Heart right ventricle (tissue), 16 donors: ENCODE measurements around the gene BRCA2. TPM values are rescaled to one million over a fixed set of nuclear protein-coding genes. Genes with fewer than 3 reads are reported as not detected.

ENCODE experiments used
- ATAC-seq, 8 donors: fragments of 200-7000 bp; cut with Tn5 transposase; one replicate each; pipeline ENCODE4 v1.9.1; 2020; ENCODE audit warnings: mild to moderate bottlenecking in 8 of 8, moderate library complexity in 8 of 8, moderate number of reproducible peaks in 1 of 8
- DNase-seq, 2 donors: peaks; one replicate each; pipeline ENCODE4 v3.0.0-alpha.2; 2020
- H3K27ac ChIP-seq, 10 donors: fragments of 200-600 bp; sonication (generic) in 2 of 10; one replicate each; pipeline versions ENCODE4 v1.5.0 to v1.8.0; 2020 to 2022; ENCODE audit warnings: mild to moderate bottlenecking in 3 of 10
- H3K27me3 ChIP-seq, 7 donors: fragments of 200-600 bp; one replicate each; pipeline ENCODE4 v1.8.0; 2021 to 2022; ENCODE audit warnings: mild to moderate bottlenecking in 2 of 7
- H3K36me3 ChIP-seq, 9 donors: fragments of 200-600 bp; sonication (generic) in 1 of 9; one replicate each; pipeline versions ENCODE4 v1.5.0 to v1.8.0; 2020 to 2022; ENCODE audit warnings: mild to moderate bottlenecking in 2 of 9
- H3K4me1 ChIP-seq, 9 donors: fragments of 200-600 bp; sonication (generic) in 1 of 9; one replicate each; pipeline versions ENCODE4 v1.5.0 to v1.8.0; 2020 to 2022; ENCODE audit warnings: mild to moderate bottlenecking in 4 of 9
- H3K4me3 ChIP-seq, 10 donors: fragments of 200-600 bp; sonication (generic) in 2 of 10; one replicate each; pipeline versions ENCODE4 v1.5.0 to v1.8.0; 2020 to 2022; ENCODE audit warnings: mild to moderate bottlenecking in 7 of 10, moderate library complexity in 2 of 10
- H3K9me3 ChIP-seq, 11 donors: fragments of 200-600 bp in 10 of 11; sonication (generic) in 2 of 11; one replicate each; pipeline versions ENCODE4 v1.5.0 to v1.8.0; 2013 to 2022; ENCODE audit warnings: mild to moderate bottlenecking in 2 of 11, control low read depth in 1 of 11, moderate library complexity in 1 of 11
- WGBS, 2 donors: extraction: QIAGEN DNeasy Blood & Tissue Kit; methylation state at CpG; one replicate each; pipeline ENCODE4 v1.1.7; 2013; ENCODE audit warnings: inconsistent platforms in 1 of 2; 5-methylcytosine and 5-hydroxymethylcytosine counted together
- intact Hi-C, 10 donors: fragments of 100-400 bp; cut with DNase I; formaldehyde crosslinking; loops; one replicate each; pipeline versions ENCODE4 v1.11.1 to v1.14.2; 2022
- polyA plus RNA-seq, 2 donors: library from polyadenylated mRNA; stranded (reverse); fragments of 200-250 nt; gene quantifications; one replicate each; pipeline ENCODE4 v1.2.3, GENCODE V29; 2013
- total RNA-seq, 10 donors: library from RNA; stranded (reverse); fragmentation: NEBNext Ultra II Directional in 3 of 10; extraction: Animal tissue kit (Norgen Biotek cat#: 25700) in 3 of 10; gene quantifications; one replicate each; pipeline versions ENCODE4 v1.2.1 to v1.2.4, GENCODE V29; 2021 to 2023
- TF ChIP-seq, protein P1 (sequence below), 9 donors: fragments of 200-600 bp; sonication (generic) in 2 of 9; IDR thresholded peaks; one replicate each; pipeline versions ENCODE4 v1.5.0 to v1.8.0; 2021 to 2022; ENCODE audit warnings: antibody characterized with exemption in 9 of 9, mild to moderate bottlenecking in 5 of 9, moderate library complexity in 1 of 9
- donor health status: Arrhythmogenic right ventricular cardiomyopathy.
- donor health status: ischemic (EF 13 %, LVEDD 7.1; RV severe dilation, severe dysfunction).
- donor health status: healthy with polysubstance abuse.
- donor health status: DM: no; HTN: yes; CAD: no.
- donor health status: DM: no; HTN: no; CAD: no.
- donor health status: ischemic (EF 25% LVEDD 6.9; RV normal size, moderate dysfunction).
- donor health status: ischemic (EF 25% LVEDD 5.7; RV mildly dilated, moderate dysfunction).
- donor health status: healthy.
- donor health status: DM: yes; HTN: yes; CAD: no.
- donor health status: Ischemic cardiomyopathy.
- donor health status: ischemic (EF 35%, LVEDD 5.7; RV mildly dilated, moderate dysfunction).
- donor health status: nonischemic (EF 11% LVEDD 7.7; RV severe dilation, severe dysfunction).
- donor health status: DM: yes; HTN: yes; CAD: no.
- donor health status: PGD.
- donor health status: ischemic (EF 29% LVEDD 5.4; RV normal size, mild dysfunction).
- donor health status: nonischemic (EF 23%, LVEDD 6.1; RV moderate dilation, normal function).

The BRCA2 gene
- total and polyA plus RNA-seq, 12 donors: 0.04 to 2.3 (median 0.31) TPM

DNA sequence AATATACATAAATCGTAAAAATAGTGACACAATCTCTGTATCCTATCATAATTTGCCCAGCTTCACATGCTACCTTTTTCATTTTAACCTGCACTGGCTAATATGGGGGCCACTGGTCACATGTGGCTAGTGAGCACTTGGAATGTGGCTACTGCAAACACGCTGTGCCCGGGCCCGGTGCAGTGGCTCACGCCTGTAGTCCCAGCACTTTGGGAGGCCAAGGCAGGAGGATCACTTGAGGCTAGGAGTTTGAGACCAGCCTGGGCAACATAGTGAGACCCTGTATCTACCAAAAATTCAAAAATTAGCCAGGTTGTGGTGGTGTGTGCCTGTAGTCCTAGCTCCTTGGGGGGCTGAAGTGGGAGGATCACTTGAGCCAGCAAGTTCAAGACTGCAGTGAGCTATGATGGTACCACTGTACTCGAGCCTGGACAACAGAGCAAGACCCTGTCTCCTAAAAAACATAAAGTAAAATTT is 114.2 kb downstream of the BRCA2 start:
- no peaks in the 10 kb centered on the region for H3K27me3 ChIP-seq
- DNase-seq: no peak
- peaks cover 0 to 38% (median 0%) of the 10 kb centered on the region in 9 donors for H3K36me3 ChIP-seq
- TF ChIP-seq, protein P1, sequence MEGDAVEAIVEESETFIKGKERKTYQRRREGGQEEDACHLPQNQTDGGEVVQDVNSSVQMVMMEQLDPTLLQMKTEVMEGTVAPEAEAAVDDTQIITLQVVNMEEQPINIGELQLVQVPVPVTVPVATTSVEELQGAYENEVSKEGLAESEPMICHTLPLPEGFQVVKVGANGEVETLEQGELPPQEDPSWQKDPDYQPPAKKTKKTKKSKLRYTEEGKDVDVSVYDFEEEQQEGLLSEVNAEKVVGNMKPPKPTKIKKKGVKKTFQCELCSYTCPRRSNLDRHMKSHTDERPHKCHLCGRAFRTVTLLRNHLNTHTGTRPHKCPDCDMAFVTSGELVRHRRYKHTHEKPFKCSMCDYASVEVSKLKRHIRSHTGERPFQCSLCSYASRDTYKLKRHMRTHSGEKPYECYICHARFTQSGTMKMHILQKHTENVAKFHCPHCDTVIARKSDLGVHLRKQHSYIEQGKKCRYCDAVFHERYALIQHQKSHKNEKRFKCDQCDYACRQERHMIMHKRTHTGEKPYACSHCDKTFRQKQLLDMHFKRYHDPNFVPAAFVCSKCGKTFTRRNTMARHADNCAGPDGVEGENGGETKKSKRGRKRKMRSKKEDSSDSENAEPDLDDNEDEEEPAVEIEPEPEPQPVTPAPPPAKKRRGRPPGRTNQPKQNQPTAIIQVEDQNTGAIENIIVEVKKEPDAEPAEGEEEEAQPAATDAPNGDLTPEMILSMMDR (IDR thresholded peaks at IDR 0.05): no peak
- H3K4me3 ChIP-seq: no peak overlapping the region
- H3K27ac ChIP-seq: peak overlapping the region in 8 of 10 donors; percentile 83 to 97 (median 88)
- intact Hi-C loops: loop anchor here in 4 of 10 donors (2.0 to 10.0 kb wide), 3 partner anchors 105 to 109 kb away; partner anchors contain the start of gene N4BP2L2 (in 4 of the 4)
- ATAC-seq: no peak
- WGBS, 2 donors: 96% methylated on average over 6 of the region's 6 CpGs
- H3K9me3 ChIP-seq: no peaks in the 10 kb centered on the region
- H3K4me1 ChIP-seq: peaks cover 0 to 48% (median 26%) of the 10 kb centered on the region in 9 donors

DNA sequence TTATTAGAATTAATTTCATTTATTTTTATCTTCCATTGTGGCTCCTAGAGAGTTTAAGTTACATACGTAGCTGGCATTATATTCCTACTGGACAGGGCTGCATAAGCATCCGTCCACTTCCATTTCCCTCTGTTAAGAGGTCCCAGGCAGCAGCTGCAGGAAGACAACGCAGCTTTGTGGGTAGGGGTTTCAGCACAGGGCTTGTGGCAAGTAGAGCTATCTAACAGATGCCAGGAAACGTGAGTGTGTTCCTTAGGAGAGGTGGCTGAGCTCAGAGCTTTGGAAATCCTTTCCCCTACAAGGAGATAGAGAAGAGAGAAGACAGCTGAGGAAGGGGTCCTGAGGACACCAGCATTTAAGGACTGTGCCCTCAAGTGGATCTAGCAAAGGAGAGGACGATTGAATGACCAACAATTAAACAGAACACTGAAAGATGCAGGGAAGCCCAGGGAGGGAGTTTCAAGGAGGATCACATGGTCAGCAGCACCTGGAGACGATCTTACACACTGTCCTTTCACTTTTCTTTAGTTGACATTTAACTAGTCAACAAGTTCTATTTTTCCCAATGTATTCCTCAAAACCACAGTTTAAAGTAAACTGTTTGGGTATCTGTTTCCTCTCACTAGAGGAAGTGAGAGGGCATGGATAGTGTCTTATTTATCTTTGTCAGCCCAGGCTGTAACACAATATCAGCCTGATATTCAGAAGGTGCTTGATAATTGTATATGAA is 114.9 kb downstream of the BRCA2 start:
- H3K4me1 ChIP-seq: peaks cover 0 to 44% (median 25%) of the 10 kb centered on the region in 9 donors
- no peaks in the 10 kb centered on the region for H3K9me3 ChIP-seq
- H3K4me3 ChIP-seq: no peak overlapping the region
- TF ChIP-seq, protein P1 (IDR thresholded peaks at IDR 0.05): no peak
- intact Hi-C loops: no loop called here
- H3K36me3 ChIP-seq: peaks cover 0 to 45% (median 0%) of the 10 kb centered on the region in 9 donors
- H3K27me3 ChIP-seq: no peaks in the 10 kb centered on the region
- DNase-seq (no peak), ATAC-seq (no peak)
- peak overlapping the region in 1 of 10 donors; percentile 97 for H3K27ac ChIP-seq
- WGBS, 2 donors: 62 to 67% methylated on average over 6 of the region's 6 CpGs

DNA sequence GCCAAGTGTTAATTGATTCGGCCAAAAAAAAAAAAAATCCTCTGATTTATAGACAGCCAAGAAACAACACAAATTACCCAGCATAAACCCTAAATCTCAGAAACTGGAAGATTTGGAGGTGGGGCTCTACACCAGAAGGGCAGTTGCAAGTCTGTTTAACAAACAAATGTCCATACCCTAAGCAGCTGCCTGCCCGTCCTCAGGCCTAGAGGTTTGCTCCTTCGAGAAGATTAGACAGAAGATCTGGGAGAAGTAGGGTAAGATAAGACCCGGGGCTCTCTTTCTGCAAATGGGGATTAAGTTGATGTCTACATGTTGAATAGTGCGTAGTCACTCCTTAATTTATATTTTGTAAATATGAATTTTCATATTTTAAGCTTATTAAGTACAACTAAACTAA is 116.1 kb downstream of the BRCA2 start:
- Histone ChIP-seq H3K27ac (no peak overlapping the region), H3K4me1 (peaks cover 0 to 32% (median 16%) of the 10 kb centered on the region in 9 donors), H3K9me3 (no peaks in the 10 kb centered on the region), H3K36me3 (peaks cover 0 to 56% (median 4%) of the 10 kb centered on the region in 9 donors), H3K4me3 (no peak overlapping the region), H3K27me3 (no peaks in the 10 kb centered on the region)
- TF ChIP-seq, protein P1 (IDR thresholded peaks at IDR 0.05): no peak
- no peak for DNase-seq
- WGBS, 2 donors: 83 to 92% methylated on average over 5 of the region's 5 CpGs
- ATAC-seq: no peak
- intact Hi-C loops: no loop called here

DNA sequence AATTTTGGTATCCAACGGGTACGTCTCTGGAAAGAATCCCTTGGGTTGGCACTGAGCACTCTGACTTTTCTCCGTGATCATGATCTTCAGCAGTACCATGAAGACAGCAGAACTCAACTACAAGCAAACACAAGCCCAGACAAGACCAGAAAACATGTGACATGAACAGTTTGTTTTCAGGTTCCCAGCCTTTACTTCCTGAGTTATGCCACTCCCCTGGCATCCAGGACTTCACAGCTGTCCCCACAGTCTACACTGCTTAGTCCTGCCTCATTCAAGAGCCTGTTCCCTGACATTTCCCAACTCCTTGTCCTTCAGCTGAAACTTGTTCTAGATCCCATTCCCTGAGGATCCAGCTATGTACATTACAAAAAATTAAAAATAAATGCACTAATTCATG is 117.5 kb downstream of the BRCA2 start:
- Histone ChIP-seq H3K36me3 (peaks cover 0 to 71% (median 4%) of the 10 kb centered on the region in 9 donors), H3K27ac (no peak overlapping the region), H3K27me3 (no peaks in the 10 kb centered on the region), H3K9me3 (no peaks in the 10 kb centered on the region), H3K4me1 (peaks cover 0 to 27% (median 14%) of the 10 kb centered on the region in 9 donors), H3K4me3 (no peak overlapping the region)
- DNase-seq (no peak), ATAC-seq (no peak)
- TF ChIP-seq, protein P1 (IDR thresholded peaks at IDR 0.05): no peak
- 44 to 66% methylated on average over 3 of the region's 3 CpGs for WGBS, 2 donors
- intact Hi-C loops: no loop called here
